ENCODE measurements around the gene LAMTOR2.

DNA sequence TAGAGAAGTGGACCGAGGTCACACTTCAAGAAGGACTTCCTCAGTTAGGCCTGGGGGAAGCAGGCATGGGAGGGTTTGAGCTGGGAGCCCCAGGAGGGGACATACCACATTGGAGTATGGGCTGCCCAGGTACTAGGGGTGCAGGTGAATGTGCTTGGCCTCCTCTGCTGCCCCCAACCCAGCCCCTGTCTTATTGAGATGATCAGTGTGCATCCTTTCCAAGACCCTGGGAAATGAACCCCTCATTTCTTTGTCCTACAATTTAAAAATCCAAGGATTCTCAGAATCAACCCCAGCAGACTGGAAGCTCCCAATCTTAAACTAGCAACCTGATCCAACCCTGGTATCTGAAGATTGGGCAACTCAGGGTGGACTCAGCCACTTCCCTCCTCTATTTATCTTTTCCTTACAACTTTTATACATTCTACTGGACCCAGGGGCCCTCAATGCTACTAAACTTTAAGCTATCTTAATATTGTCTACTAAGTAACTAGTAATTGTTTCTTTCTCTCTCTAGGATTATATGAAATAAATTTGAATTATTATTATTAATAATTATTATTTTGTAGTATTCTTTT lies 18.6 kb downstream of the LAMTOR2 start:
- TF ChIP-seq ZNF644 (tag; IDR thresholded peaks at IDR 0.05; ENCODE audit: low read depth) (no peak), ZNF124 (CRISPR knock-in tag; IDR thresholded peaks at IDR 0.05) (no peak), SP2 (IDR thresholded peaks at IDR 0.05; ENCODE audit: extremely low read depth, low read depth, low read length, poor library complexity, severe bottlenecking) (no peak), MAZ (CRISPR knock-in tag; conservative IDR thresholded peaks at IDR 0.05 in 1 of 2, IDR thresholded peaks at IDR 0.05 in 1 of 2) (no peak), SIN3B (IDR thresholded peaks at IDR 0.05; ENCODE audit: low read depth) (no peak)
- TF ChIP-seq, protein P1, sequence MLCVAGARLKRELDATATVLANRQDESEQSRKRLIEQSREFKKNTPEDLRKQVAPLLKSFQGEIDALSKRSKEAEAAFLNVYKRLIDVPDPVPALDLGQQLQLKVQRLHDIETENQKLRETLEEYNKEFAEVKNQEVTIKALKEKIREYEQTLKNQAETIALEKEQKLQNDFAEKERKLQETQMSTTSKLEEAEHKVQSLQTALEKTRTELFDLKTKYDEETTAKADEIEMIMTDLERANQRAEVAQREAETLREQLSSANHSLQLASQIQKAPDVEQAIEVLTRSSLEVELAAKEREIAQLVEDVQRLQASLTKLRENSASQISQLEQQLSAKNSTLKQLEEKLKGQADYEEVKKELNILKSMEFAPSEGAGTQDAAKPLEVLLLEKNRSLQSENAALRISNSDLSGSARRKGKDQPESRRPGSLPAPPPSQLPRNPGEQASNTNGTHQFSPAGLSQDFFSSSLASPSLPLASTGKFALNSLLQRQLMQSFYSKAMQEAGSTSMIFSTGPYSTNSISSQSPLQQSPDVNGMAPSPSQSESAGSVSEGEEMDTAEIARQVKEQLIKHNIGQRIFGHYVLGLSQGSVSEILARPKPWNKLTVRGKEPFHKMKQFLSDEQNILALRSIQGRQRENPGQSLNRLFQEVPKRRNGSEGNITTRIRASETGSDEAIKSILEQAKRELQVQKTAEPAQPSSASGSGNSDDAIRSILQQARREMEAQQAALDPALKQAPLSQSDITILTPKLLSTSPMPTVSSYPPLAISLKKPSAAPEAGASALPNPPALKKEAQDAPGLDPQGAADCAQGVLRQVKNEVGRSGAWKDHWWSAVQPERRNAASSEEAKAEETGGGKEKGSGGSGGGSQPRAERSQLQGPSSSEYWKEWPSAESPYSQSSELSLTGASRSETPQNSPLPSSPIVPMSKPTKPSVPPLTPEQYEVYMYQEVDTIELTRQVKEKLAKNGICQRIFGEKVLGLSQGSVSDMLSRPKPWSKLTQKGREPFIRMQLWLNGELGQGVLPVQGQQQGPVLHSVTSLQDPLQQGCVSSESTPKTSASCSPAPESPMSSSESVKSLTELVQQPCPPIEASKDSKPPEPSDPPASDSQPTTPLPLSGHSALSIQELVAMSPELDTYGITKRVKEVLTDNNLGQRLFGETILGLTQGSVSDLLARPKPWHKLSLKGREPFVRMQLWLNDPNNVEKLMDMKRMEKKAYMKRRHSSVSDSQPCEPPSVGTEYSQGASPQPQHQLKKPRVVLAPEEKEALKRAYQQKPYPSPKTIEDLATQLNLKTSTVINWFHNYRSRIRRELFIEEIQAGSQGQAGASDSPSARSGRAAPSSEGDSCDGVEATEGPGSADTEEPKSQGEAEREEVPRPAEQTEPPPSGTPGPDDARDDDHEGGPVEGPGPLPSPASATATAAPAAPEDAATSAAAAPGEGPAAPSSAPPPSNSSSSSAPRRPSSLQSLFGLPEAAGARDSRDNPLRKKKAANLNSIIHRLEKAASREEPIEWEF (CRISPR knock-in tag; IDR thresholded peaks at IDR 0.05) = no peak
- TF ChIP-seq, protein P2, sequence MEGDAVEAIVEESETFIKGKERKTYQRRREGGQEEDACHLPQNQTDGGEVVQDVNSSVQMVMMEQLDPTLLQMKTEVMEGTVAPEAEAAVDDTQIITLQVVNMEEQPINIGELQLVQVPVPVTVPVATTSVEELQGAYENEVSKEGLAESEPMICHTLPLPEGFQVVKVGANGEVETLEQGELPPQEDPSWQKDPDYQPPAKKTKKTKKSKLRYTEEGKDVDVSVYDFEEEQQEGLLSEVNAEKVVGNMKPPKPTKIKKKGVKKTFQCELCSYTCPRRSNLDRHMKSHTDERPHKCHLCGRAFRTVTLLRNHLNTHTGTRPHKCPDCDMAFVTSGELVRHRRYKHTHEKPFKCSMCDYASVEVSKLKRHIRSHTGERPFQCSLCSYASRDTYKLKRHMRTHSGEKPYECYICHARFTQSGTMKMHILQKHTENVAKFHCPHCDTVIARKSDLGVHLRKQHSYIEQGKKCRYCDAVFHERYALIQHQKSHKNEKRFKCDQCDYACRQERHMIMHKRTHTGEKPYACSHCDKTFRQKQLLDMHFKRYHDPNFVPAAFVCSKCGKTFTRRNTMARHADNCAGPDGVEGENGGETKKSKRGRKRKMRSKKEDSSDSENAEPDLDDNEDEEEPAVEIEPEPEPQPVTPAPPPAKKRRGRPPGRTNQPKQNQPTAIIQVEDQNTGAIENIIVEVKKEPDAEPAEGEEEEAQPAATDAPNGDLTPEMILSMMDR (IDR thresholded peaks at IDR 0.05 in 2 of 3, conservative IDR thresholded peaks at IDR 0.05 in 1 of 3; ENCODE audit: insufficient read depth in 2 of 3, low read depth in 1 of 3, low read length in 3 of 3) = no peak
